OCI-LY1 (cell line): ENCODE data around the gene ZNF76.

ENCODE experiments used
- H2AFZ ChIP-seq: fragments of 200-600 bp; sonication (generic), shearing (Covaris generic); 2 replicates; pipeline ENCODE4 v1.6.0; 2014; ENCODE audit warnings: antibody characterized with exemption, mild to moderate bottlenecking, low read length
- H3F3A ChIP-seq: fragments of 200-600 bp; sonication (generic), shearing (Covaris generic); 2 replicates; pipeline ENCODE4 v1.6.0; 2014; ENCODE audit warnings: mild to moderate bottlenecking, antibody characterized with exemption, low read length, moderate library complexity; ENCODE audit not compliant: insufficient read depth
- H3K27ac ChIP-seq: fragments of 200-600 bp; sonication (generic); 2 replicates; pipeline ENCODE4 v1.5.1; 2014; ENCODE audit warnings: low read length, mixed run types, mild to moderate bottlenecking, low read depth; ENCODE audit not compliant: poor library complexity, severe bottlenecking
- H3K27me3 ChIP-seq: fragments of 200-600 bp; sonication (generic); 2 replicates; pipeline ENCODE4 v1.6.0; 2014; ENCODE audit warnings: antibody characterized with exemption, mild to moderate bottlenecking, low read length, moderate library complexity; ENCODE audit not compliant: insufficient read depth
- H3K36me3 ChIP-seq: fragments of 200-600 bp; sonication (generic); 2 replicates; pipeline ENCODE4 v1.6.1; 2014; ENCODE audit warnings: mild to moderate bottlenecking, antibody characterized with exemption, low read length, moderate library complexity, mixed read lengths; ENCODE audit not compliant: insufficient read depth
- H3K4me1 ChIP-seq: fragments of 200-600 bp; sonication (generic); 2 replicates; pipeline ENCODE4 v1.5.1; 2014; ENCODE audit warnings: mild to moderate bottlenecking, low read length, moderate library complexity; ENCODE audit not compliant: insufficient read depth, severe bottlenecking
- H3K4me2 ChIP-seq: fragments of 200-600 bp; sonication (generic), shearing (Covaris generic); 2 replicates; pipeline ENCODE4 v1.6.1; 2014; ENCODE audit warnings: low read length
- H3K4me3 ChIP-seq: fragments of 200-600 bp; sonication (generic); 2 replicates; pipeline ENCODE4 v1.5.1; 2014; ENCODE audit warnings: low read length, low read depth, mild to moderate bottlenecking, mixed read lengths; ENCODE audit not compliant: poor library complexity, severe bottlenecking
- H3K79me2 ChIP-seq: fragments of 200-600 bp; shearing (Covaris generic); 2 replicates; pipeline ENCODE4 v1.6.1; 2016; ENCODE audit warnings: mixed run types, low read length, mixed read lengths; ENCODE audit not compliant: insufficient read depth
- H3K9ac ChIP-seq: fragments of 200-600 bp; sonication (generic), shearing (Covaris generic); 2 replicates; pipeline ENCODE4 v1.6.1; 2014; ENCODE audit warnings: mild to moderate bottlenecking, low read length, mixed read lengths
- H3K9me2 ChIP-seq: fragments of 200-600 bp; sonication (generic), shearing (Covaris generic); 2 replicates; pipeline ENCODE4 v1.6.1; 2014; ENCODE audit warnings: low read depth, mild to moderate bottlenecking, low read length, mixed read lengths
- H3K9me3 ChIP-seq: fragments of 200-600 bp; shearing (Covaris generic); 2 replicates; pipeline ENCODE4 v1.6.1; 2014; ENCODE audit warnings: low read length, mixed read lengths
- H4K20me1 ChIP-seq: fragments of 200-600 bp; sonication (generic), shearing (Covaris generic); 2 replicates; pipeline ENCODE4 v1.6.0; 2016; ENCODE audit warnings: mild to moderate bottlenecking, low read length; ENCODE audit not compliant: insufficient read depth
- CTCF ChIP-seq: fragments of 200-600 bp; sonication (generic), shearing (Covaris generic); IDR thresholded peaks from 2 replicates; pipeline ENCODE4 v1.5.1; 2017; ENCODE audit warnings: mild to moderate bottlenecking, antibody characterized with exemption, low read length, moderate library complexity, mixed read lengths
- EZH2 ChIP-seq: fragments of 200-600 bp; sonication (generic), shearing (Covaris generic); IDR thresholded peaks from 2 replicates; pipeline ENCODE4 v1.8.0; 2017; ENCODE audit warnings: borderline replicate concordance, mixed run types, mild to moderate bottlenecking, antibody characterized with exemption, low read length, moderate library complexity, mixed read lengths

The ZNF76 gene

GRCh38 chr6:35294308-35294945, 34.9 kb downstream of the ZNF76 start:
- H3K79me2 ChIP-seq, result no peaks in the 10 kb centered on the region
- H3K9me2 ChIP-seq, result no peaks in the 10 kb centered on the region
- H3K4me2 ChIP-seq, result no peak overlapping the region
- TF ChIP-seq EZH2 (no peak), CTCF (peak; percentile 87)
- H3K9me3 ChIP-seq, result no peaks in the 10 kb centered on the region
- H3K27ac ChIP-seq, result no peak overlapping the region
- no peak overlapping the region for H3K4me3 ChIP-seq
- H3K9ac ChIP-seq, result no peak overlapping the region
- H3K4me1 ChIP-seq, result peaks cover 34% of the 10 kb centered on the region
- no peak overlapping the region for H2AFZ ChIP-seq
- H3K27me3 ChIP-seq, result no peaks in the 10 kb centered on the region
- peaks cover 58% of the 10 kb centered on the region for H3K36me3 ChIP-seq
- no peaks in the 10 kb centered on the region for H4K20me1 ChIP-seq
- H3F3A ChIP-seq, result no peaks in the 10 kb centered on the region

GRCh38 chr6:35295036-35295435, 35.5 kb downstream of the ZNF76 start:
- Histone ChIP-seq H3K9me3 (no peaks in the 10 kb centered on the region), H4K20me1 (no peaks in the 10 kb centered on the region), H3F3A (no peaks in the 10 kb centered on the region), H3K4me3 (no peak overlapping the region), H2AFZ (no peak overlapping the region), H3K27ac (no peak overlapping the region), H3K27me3 (no peaks in the 10 kb centered on the region), H3K36me3 (peaks cover 52% of the 10 kb centered on the region), H3K79me2 (no peaks in the 10 kb centered on the region), H3K4me1 (peaks cover 40% of the 10 kb centered on the region), H3K4me2 (no peak overlapping the region), H3K9me2 (no peaks in the 10 kb centered on the region), H3K9ac (no peak overlapping the region)
- TF ChIP-seq EZH2, result no peak

- Histone ChIP-seq H3K79me2 (no peaks in the 10 kb centered on the region), H3K4me3 (no peak overlapping the region), H3K9ac (no peak overlapping the region), H3K9me2 (no peaks in the 10 kb centered on the region), H3K4me2 (no peak overlapping the region), H3K4me1 (peaks cover 47% of the 10 kb centered on the region), H3K36me3 (peaks cover 45% of the 10 kb centered on the region), H3K27me3 (no peaks in the 10 kb centered on the region), H3K9me3 (no peaks in the 10 kb centered on the region), H4K20me1 (no peaks in the 10 kb centered on the region), H3K27ac (no peak overlapping the region), H3F3A (no peaks in the 10 kb centered on the region), H2AFZ (no peak overlapping the region)
- TF ChIP-seq EZH2 (no peak), CTCF (no peak)
Observed at GRCh38 chr6:35295521-35296315, 36.2 kb downstream of the ZNF76 start.
